B cell (primary cell): ENCODE results near the gene TLNRD1. TPM values are rescaled to one million over a fixed set of nuclear protein-coding genes. Genes with fewer than 3 reads are reported as not detected.

Source experiments
- ATAC-seq: fragments of 200-7000 bp; cut with Tn5 transposase; one replicate; pipeline ENCODE4 v1.10.0; 2021; ENCODE audit warnings: low read depth, mild to moderate bottlenecking, moderate number of reproducible peaks, moderate library complexity
- CTCF ChIA-PET: fragments of 350-600 bp; sonication (Branson Sonifier 250); formaldehyde crosslinking; loops from one replicate; lab custom pipeline; 2021; ENCODE audit warnings: antibody characterized with exemption, inconsistent platforms; lab: Charles Lee
- POLR2A ChIA-PET: fragments of 350-600 bp; sonication (Branson Sonifier 250); formaldehyde crosslinking; loops from one replicate; lab custom pipeline; 2021; ENCODE audit warnings: antibody characterized with exemption; lab: Charles Lee
- DNase-seq: peaks from one replicate; pipeline ENCODE4 v3.0.0; 2013
- H2AFZ ChIP-seq: 2 replicates; pipeline ENCODE4 v1.6.1; 2012; ENCODE audit warnings: mild to moderate bottlenecking, low read depth, low read length; ENCODE audit not compliant: insufficient read depth, poor library complexity, severe bottlenecking
- H3K27ac ChIP-seq, 2 donors: 1 replicate in 1 of 2; 2 replicates in 1 of 2; pipeline ENCODE4 v1.5.1; 2012 to 2013; ENCODE audit warnings: low read length in 2 of 2, mild to moderate bottlenecking in 2 of 2, moderate library complexity in 1 of 2
- H3K27me3 ChIP-seq, 4 experiments: fragments of 200-600 bp in 1 of 4; sonication (generic) in 1 of 4; replicated peaks in 1 of 4; 1 replicate in 2 of 4; 2 replicates in 2 of 4; pipeline versions ENCODE4 v1.6.1 to v1.7.0; 2013 to 2016; ENCODE audit warnings: low read length in 3 of 4, mild to moderate bottlenecking in 2 of 4, mixed read lengths in 1 of 4, moderate library complexity in 1 of 4; ENCODE audit not compliant: insufficient read depth in 4 of 4, control insufficient read depth in 3 of 4; ENCODE audit errors: control extremely low read depth in 1 of 4
- H3K36me3 ChIP-seq, 2 experiments: replicated peaks in 1 of 2; 1 replicate in 1 of 2; 2 replicates in 1 of 2; pipeline versions ENCODE4 v1.6.1 to v1.7.1; 2013; ENCODE audit warnings: low read length in 1 of 2; ENCODE audit not compliant: insufficient read depth in 2 of 2, control insufficient read depth in 1 of 2; ENCODE audit errors: control extremely low read depth in 1 of 2, extremely low read depth in 1 of 2
- H3K4me1 ChIP-seq, 2 donors: fragments of 200-600 bp in 1 of 2; sonication (generic) in 1 of 2; 1 replicate in 1 of 2; 2 replicates in 1 of 2; pipeline versions ENCODE4 v1.5.1 to v1.6.1; 2013 to 2017; ENCODE audit warnings: low read length in 2 of 2; ENCODE audit not compliant: control insufficient read depth in 2 of 2, insufficient read depth in 2 of 2
- H3K4me2 ChIP-seq: replicated peaks from 2 replicates; pipeline ENCODE3; 2012; ENCODE audit warnings: mild to moderate bottlenecking, low read depth, low read length; ENCODE audit not compliant: poor library complexity, severe bottlenecking
- H3K4me3 ChIP-seq, 5 experiments: fragments of 200-600 bp in 1 of 5; sonication (generic) in 1 of 5; 1 replicate in 3 of 5; 2 replicates in 2 of 5; pipeline versions ENCODE4 v1.5.1 to v1.7.0; 2011 to 2016; ENCODE audit warnings: low read length in 4 of 5, mild to moderate bottlenecking in 4 of 5, low read depth in 2 of 5, control low read depth in 1 of 5, moderate library complexity in 1 of 5; ENCODE audit not compliant: insufficient read depth in 1 of 5; ENCODE audit errors: control extremely low read depth in 1 of 5, extremely low read depth in 1 of 5
- H3K79me2 ChIP-seq: fragments of 200-600 bp; sonication (generic); one replicate; pipeline ENCODE4 v1.6.0; 2016; ENCODE audit warnings: low read length; ENCODE audit not compliant: control insufficient read depth, insufficient read depth
- H3K9ac ChIP-seq: fragments of 200-600 bp; sonication (generic); 2 replicates; pipeline ENCODE4 v1.6.1; 2017; ENCODE audit warnings: mild to moderate bottlenecking, low read length, moderate library complexity
- H3K9me3 ChIP-seq, 3 donors: one replicate each; pipeline versions ENCODE4 v1.6.1 to v1.7.1; 2013; ENCODE audit warnings: low read length in 2 of 3; ENCODE audit not compliant: control insufficient read depth in 2 of 3, insufficient read depth in 1 of 3; ENCODE audit errors: control extremely low read depth in 1 of 3
- H4K20me1 ChIP-seq: 2 replicates; pipeline ENCODE4 v1.6.0; 2012; ENCODE audit warnings: mild to moderate bottlenecking, low read length; ENCODE audit not compliant: insufficient read depth, control insufficient read depth, poor library complexity, severe bottlenecking
- H3K27ac Mint-ChIP-seq: one replicate; pipeline ENCODE4 v1.8.0; 2021; ENCODE audit warnings: mixed read lengths
- H3K27me3 Mint-ChIP-seq: one replicate; pipeline ENCODE4 v1.8.0; 2021; ENCODE audit warnings: mixed read lengths
- H3K4me1 Mint-ChIP-seq: one replicate; pipeline ENCODE4 v1.8.0; 2021; ENCODE audit warnings: mixed read lengths
- H3K4me3 Mint-ChIP-seq: one replicate; pipeline ENCODE4 v1.8.0; 2021; ENCODE audit warnings: mixed read lengths
- H3K9me3 Mint-ChIP-seq: one replicate; pipeline ENCODE4 v1.8.0; 2022; ENCODE audit warnings: mixed read lengths; ENCODE audit not compliant: insufficient read depth
- CTCF ChIP-seq: fragments of 200-600 bp; IDR thresholded peaks from one replicate; pipeline ENCODE4 v1.8.0; 2022; ENCODE audit warnings: antibody characterized with exemption, mild to moderate bottlenecking
- EZH2 ChIP-seq: IDR thresholded peaks from 2 replicates; pipeline ENCODE4 v1.6.1; 2012; ENCODE audit warnings: borderline replicate concordance, low read depth, mild to moderate bottlenecking, moderate library complexity, low read length; ENCODE audit not compliant: insufficient read depth, poor library complexity, severe bottlenecking
- WGBS: methylation state at CpG from one replicate; pipeline ENCODE4 v1.1.5; 2013; ENCODE audit warnings: missing lambda C conversion rate; ENCODE audit not compliant: insufficient coverage; 5-methylcytosine and 5-hydroxymethylcytosine counted together
- intact Hi-C: fragments of 100-400 bp; cut with micrococcal nuclease; formaldehyde crosslinking; loops from one replicate; pipeline ENCODE4 v1.10.0; 2022
- polyA plus RNA-seq: library from polyadenylated mRNA; depleted of rRNA; stranded (reverse); fragments of >200 nt; gene quantifications from 2 replicates; pipeline ENCODE4 v1.2.3, GENCODE V29; 2012
- total RNA-seq, 2 donors: library from RNA; stranded (reverse); fragments of 120-200 nt in 1 of 2; gene quantifications; 1 replicate in 1 of 2; 2 replicates in 1 of 2; pipeline versions ENCODE4 v1.2.3 to v1.2.4, GENCODE V29; 2013 to 2022

Gene TLNRD1
- total and polyA plus RNA-seq, 2 donors (not counting 1 experiment from before 2014, with no cell fraction given) = 11.4 to 26.7 TPM

GRCh38 chr15:81026836-81027599 is 26.3 kb downstream of the TLNRD1 start:
- TF ChIP-seq EZH2 (no peak), CTCF (no peak)
- Mint-ChIP-seq H3K9me3 (peaks cover 2% of the 10 kb centered on the region), H3K4me3 (no peak overlapping the region), H3K4me1 (peaks cover 28% of the 10 kb centered on the region), H3K27ac (no peak overlapping the region), H3K27me3 (peaks cover 3% of the 10 kb centered on the region)
- H3K4me3 ChIP-seq = no peak overlapping the region
- no peak overlapping the region for H3K27ac ChIP-seq
- H3K4me1 ChIP-seq = peaks cover 17 to 21% of the 10 kb centered on the region in 2 donors
- ChIA-PET CTCF (no interaction called here), POLR2A (no interaction called here)
- H3K36me3 ChIP-seq = no peaks in the 10 kb centered on the region
- no peak overlapping the region for H3K9ac ChIP-seq
- H3K79me2 ChIP-seq = peaks cover 10% of the 10 kb centered on the region
- H3K9me3 ChIP-seq = no peaks in the 10 kb centered on the region
- ATAC-seq = no peak
- no peaks in the 10 kb centered on the region for H3K27me3 ChIP-seq
- intact Hi-C loops = no loop called here
- no peaks in the 10 kb centered on the region for H4K20me1 ChIP-seq
- H3K4me2 ChIP-seq = no peak overlapping the region
- no peak for DNase-seq
- no CpG with 5 or more reads among the region's 2 CpGs for WGBS
- no peak overlapping the region for H2AFZ ChIP-seq
